ENCODE data around the gene MTCL3.
A peak's percentile ranks its signal among the peaks of the same experiment; 100 is the strongest.

The MTCL3 gene

DNA sequence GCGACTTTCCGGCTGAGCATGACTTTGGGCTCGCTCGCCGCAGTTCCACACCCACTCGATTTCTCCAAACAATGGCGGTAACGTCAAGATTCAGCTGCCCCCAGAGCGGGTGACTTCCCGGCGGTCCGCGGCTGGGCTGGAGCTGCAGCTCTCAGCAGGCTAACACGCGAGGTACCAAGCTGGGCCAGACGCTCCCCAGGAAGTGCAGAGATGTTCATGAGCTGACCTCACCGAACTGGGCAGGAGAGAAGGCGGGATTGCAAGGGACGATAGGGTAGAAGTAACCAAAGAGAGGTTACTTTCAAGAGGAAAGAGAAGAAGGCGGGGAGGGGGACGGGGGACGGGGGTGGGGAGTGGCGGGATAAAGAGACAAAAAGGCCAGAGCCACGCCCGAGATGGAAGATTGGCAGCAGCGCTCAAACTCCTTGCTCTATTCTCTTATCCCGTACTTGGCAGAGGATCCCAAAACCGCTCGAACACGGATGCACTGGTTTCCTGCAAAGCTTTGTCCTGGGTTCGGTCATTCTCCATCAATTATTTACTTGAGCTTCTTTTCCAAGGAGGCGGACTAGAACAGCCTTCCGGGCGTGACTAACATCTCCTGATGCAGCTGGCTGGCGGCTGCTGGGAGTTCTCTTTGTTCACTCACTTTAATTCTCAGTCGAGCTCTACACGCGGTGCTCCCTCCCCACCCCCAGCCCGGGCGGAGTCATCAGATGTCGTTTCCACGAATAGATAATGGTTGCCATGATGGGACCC lies at the start of gene MTCL3:
Gene MTCL3 (minus strand): TSS at position 626 of the 759 bp plus-strand sequence.
- TF ChIP-seq POLR2AphosphoS5 (IDR thresholded peaks at IDR 0.05; ENCODE audit: low read depth, low read length) (no peak), POLR2A (IDR thresholded peaks at IDR 0.05; ENCODE audit: low read depth, low read length) (no peak), TAF1 (IDR thresholded peaks at IDR 0.05; ENCODE audit: borderline replicate concordance, low read depth, low read length) (no peak)
- no peak for FAIRE-seq
- no peak for DNase-seq (ENCODE audit: insufficient read length)

DNA sequence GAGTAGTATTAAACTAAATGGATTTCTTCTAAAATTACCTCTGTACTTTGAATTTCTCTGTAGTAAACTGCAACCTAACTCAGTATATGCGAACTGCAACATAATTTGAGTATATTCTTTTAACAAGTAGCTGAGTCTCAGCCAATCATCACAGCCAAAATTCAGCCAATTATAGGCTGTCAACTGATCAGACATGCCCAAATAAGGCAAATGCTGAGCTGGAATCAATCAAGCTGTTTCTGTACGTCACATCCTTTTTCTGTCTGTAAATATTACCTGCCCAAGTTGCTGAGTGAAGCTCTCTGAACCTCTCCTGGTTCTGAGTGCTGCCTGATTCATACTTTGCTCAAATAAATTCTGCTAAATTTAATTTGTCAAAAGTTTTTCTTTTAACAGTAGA lies 48.3 kb upstream of the MTCL3 start:
- TF ChIP-seq POLR2AphosphoS5 (IDR thresholded peaks at IDR 0.05; ENCODE audit: low read depth, low read length) (no peak), POLR2A (IDR thresholded peaks at IDR 0.05; ENCODE audit: low read depth, low read length) (no peak), TAF1 (IDR thresholded peaks at IDR 0.05; ENCODE audit: borderline replicate concordance, low read depth, low read length) (no peak)
- no peak for DNase-seq (ENCODE audit: insufficient read length)
- FAIRE-seq = no peak

DNA sequence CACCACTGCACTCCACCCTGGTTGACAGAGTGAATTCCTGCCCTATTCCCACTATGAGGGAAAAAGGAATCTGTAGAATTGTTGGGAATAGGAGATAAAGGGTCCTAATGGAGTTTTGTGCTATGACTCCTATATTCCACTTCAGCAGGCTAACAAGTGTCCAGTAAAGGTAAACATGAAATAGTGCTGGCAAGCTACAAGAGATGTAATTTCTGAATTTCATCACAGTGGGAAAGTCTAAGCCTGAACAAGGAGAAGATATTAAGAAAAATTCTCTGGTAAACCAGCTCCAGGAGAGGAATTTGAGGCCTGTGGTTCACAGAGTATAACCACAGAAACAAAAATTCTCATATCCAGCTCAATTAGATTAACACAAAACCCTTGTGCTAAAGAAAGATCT lies 47.5 kb upstream of the MTCL3 start:
- no peak for TF ChIP-seq POLR2A (IDR thresholded peaks at IDR 0.05; ENCODE audit: low read depth, low read length)
- TF ChIP-seq POLR2AphosphoS5 (IDR thresholded peaks at IDR 0.05; ENCODE audit: low read depth, low read length) = no peak
- no peak for TF ChIP-seq TAF1 (IDR thresholded peaks at IDR 0.05; ENCODE audit: borderline replicate concordance, low read depth, low read length)
- FAIRE-seq = no peak
- no peak for DNase-seq (ENCODE audit: insufficient read length)

GRCh38 chr6:127566119-127566518 lies 47.0 kb upstream of the MTCL3 start:
- DNase-seq (ENCODE audit: insufficient read length) (no peak), FAIRE-seq (no peak)
- TF ChIP-seq POLR2AphosphoS5 (IDR thresholded peaks at IDR 0.05; ENCODE audit: low read depth, low read length) (no peak), TAF1 (IDR thresholded peaks at IDR 0.05; ENCODE audit: borderline replicate concordance, low read depth, low read length) (no peak), POLR2A (IDR thresholded peaks at IDR 0.05; ENCODE audit: low read depth, low read length) (no peak)

DNA sequence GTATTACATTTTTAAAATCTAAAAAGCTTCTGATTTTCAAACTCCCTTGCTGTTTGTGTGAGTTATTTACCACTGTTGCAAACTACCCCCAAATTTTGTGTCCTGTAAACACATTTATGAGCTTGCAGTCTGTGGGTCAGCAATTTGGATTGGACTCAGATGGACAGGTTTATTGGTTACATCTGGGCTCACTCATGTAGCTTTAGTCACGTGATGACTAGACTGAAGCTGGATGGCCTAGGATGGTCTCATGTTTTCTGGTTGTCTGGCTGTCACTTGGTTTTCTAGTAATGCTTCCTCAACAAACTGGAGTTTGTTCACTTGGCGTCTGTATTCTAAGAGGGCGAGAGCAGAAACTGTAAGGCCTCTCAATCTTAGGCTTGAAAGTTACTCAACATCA lies 45.6 kb upstream of the MTCL3 start:
- no peak for TF ChIP-seq POLR2AphosphoS5 (IDR thresholded peaks at IDR 0.05; ENCODE audit: low read depth, low read length)
- TF ChIP-seq TAF1 (IDR thresholded peaks at IDR 0.05; ENCODE audit: borderline replicate concordance, low read depth, low read length) = no peak
- FAIRE-seq = no peak
- no peak for DNase-seq (ENCODE audit: insufficient read length)

DNA sequence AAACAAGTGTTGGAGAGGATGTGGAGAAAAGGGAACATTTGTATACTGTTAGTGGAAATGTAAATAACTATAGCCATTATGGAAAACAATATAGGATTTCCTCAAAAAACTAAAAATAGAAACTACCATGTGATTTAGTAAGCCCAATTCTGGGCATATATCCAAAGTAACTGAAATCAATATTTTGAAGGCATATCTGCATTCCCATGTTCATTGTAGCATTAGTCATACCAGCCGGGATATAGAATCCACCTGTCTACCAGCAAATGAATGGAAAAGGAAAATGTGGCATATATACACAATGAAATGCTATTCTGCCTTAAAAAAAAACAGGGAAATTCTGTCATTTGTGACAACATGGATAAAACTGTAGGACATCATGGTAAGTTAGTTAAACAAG lies 42.5 kb upstream of the MTCL3 start:
- DNase-seq (ENCODE audit: insufficient read length) (no peak), FAIRE-seq (no peak)
- no peak for TF ChIP-seq POLR2A (IDR thresholded peaks at IDR 0.05; ENCODE audit: low read depth, low read length)

DNA sequence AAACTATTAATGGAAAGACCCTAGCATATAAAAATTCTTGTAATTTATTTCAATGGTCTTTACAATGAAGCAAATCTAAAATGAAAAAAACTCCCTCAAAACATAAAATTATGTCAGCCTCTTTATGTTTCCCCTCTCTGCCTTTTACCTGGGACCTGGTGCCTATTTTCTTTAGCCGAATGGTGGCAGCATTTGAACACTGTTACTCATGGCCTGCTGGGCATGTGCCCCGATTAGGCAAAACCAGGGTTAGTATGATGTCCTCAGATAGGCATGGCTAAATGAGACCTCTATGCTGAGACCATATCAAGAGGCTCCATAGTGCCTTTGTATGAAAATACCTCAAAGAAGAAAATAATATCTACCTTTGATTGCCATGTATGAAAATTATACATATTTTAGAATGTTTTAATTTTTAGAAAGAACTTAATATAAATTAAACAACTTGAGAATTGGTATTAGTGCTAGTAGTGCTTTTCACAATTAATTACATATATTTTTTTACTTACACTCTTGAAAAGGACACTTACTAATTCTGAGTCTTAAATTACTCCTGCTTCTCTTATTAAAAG lies 35.4 kb upstream of the MTCL3 start:
- FAIRE-seq (peak; percentile 65), DNase-seq (ENCODE audit: insufficient read length) (no peak)

DNA sequence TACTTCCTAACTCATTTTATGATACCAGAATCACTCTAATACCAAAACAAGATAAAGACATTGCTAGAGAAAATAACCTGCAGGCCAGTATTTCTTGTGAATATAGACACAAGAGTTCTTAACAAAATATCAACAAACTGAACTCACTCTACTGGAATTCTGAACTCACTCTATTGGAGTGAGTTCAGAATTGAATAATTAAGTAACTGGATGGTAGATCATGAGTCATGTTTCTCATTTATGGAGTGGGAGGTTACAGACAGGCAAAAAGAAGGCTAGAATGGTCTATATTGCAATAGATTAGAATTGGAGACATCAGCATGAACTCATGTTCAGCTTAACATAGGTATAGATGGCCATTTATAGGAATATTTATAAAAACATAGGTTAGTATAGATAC lies 31.3 kb upstream of the MTCL3 start:
- TF ChIP-seq TAF1 (IDR thresholded peaks at IDR 0.05; ENCODE audit: borderline replicate concordance, low read depth, low read length) (no peak), POLR2A (IDR thresholded peaks at IDR 0.05; ENCODE audit: low read depth, low read length) (no peak), POLR2AphosphoS5 (IDR thresholded peaks at IDR 0.05; ENCODE audit: low read depth, low read length) (no peak)
- FAIRE-seq = no peak
- no peak for DNase-seq (ENCODE audit: insufficient read length)

More for the DNA sequence above, 35.4 kb upstream of the MTCL3 start:
- no peak for TF ChIP-seq POLR2AphosphoS5 (IDR thresholded peaks at IDR 0.05; ENCODE audit: low read depth, low read length)
- no peak for TF ChIP-seq POLR2A (IDR thresholded peaks at IDR 0.05; ENCODE audit: low read depth, low read length)
- no peak for TF ChIP-seq TAF1 (IDR thresholded peaks at IDR 0.05; ENCODE audit: borderline replicate concordance, low read depth, low read length)

GRCh38 chr6:127547904-127548649 lies 28.9 kb upstream of the MTCL3 start:
- TF ChIP-seq POLR2AphosphoS5 (IDR thresholded peaks at IDR 0.05; ENCODE audit: low read depth, low read length) = no peak
- no peak for TF ChIP-seq TAF1 (IDR thresholded peaks at IDR 0.05; ENCODE audit: borderline replicate concordance, low read depth, low read length)
- no peak for TF ChIP-seq POLR2A (IDR thresholded peaks at IDR 0.05; ENCODE audit: low read depth, low read length)
- no peak for DNase-seq (ENCODE audit: insufficient read length)
- FAIRE-seq = no peak

DNA sequence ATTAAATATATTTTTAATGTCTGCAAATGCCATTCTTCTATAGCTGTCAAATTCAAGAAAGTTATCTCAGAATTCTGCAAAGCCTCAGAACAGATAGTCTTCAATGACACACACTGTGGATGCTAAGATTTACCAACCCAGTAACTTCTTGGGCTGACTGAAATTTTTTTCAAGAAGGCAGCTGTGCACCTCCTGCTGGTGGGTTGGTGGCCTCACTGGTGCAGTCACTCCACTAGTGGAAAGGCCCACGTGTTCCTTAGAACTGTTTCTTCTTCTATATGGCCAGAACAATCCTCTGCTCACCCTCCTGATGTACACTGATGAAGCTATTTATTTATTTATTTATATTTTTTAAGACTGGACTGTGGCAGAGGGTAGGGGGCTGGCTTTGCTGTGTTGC lies 28.1 kb upstream of the MTCL3 start:
- no peak for TF ChIP-seq POLR2A (IDR thresholded peaks at IDR 0.05; ENCODE audit: low read depth, low read length)
- TF ChIP-seq POLR2AphosphoS5 (IDR thresholded peaks at IDR 0.05; ENCODE audit: low read depth, low read length) = no peak
- no peak for TF ChIP-seq TAF1 (IDR thresholded peaks at IDR 0.05; ENCODE audit: borderline replicate concordance, low read depth, low read length)
- DNase-seq (ENCODE audit: insufficient read length) = no peak
- FAIRE-seq = no peak

GRCh38 chr6:127539272-127539671 lies 20.1 kb upstream of the MTCL3 start:
- TF ChIP-seq POLR2A (IDR thresholded peaks at IDR 0.05; ENCODE audit: low read depth, low read length) (no peak), POLR2AphosphoS5 (IDR thresholded peaks at IDR 0.05; ENCODE audit: low read depth, low read length) (no peak), TAF1 (IDR thresholded peaks at IDR 0.05; ENCODE audit: borderline replicate concordance, low read depth, low read length) (no peak)
- FAIRE-seq = no peak
- DNase-seq (ENCODE audit: insufficient read length) = no peak
